ENCODE data around the gene MRPS17. TPM values are rescaled to one million over a fixed set of nuclear protein-coding genes. Genes with fewer than 3 reads are reported as not detected.

The MRPS17 gene
- total and polyA plus RNA-seq, 2 donors (not counting 3 experiments of a cell fraction or from before 2014, with no cell fraction given): 11.8 to 19.5 TPM

DNA sequence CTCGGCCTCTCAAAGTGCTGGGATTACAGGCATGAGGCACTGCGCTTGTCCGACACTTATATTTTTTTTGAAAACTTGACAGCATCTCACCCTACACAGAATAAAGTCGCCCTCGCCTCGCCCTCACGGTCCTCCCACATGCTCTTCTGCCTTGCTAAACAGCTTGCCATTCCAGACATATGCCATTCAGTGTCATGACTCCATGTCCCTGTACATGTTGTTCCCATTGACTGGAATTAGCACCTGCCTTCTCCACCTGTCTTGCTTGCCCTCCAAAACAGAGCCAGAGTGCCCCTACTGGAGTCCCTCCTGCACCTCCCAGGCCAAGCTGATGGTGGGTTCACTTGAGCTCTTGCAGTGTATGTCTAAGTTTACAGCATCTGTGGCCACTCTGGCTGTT lies 18.9 kb downstream of the MRPS17 start:
- Histone ChIP-seq H3K9ac (replicated peaks; ENCODE audit: extremely low read depth, insufficient read depth, low read length) (no peak overlapping the region), H2AFZ (ENCODE audit: low read depth, low read length) (no peak overlapping the region)

More for the DNA sequence above, 18.9 kb downstream of the MRPS17 start:
- DNase-seq (ENCODE audit: low read depth, low spot score) (no peak), FAIRE-seq (no peak)
- H3K4me3 ChIP-seq (replicated peaks in 1 of 3; ENCODE audit: insufficient read depth in 1 of 3, low read depth in 1 of 3, low read length in 3 of 3): no peak overlapping the region
- no peak for TF ChIP-seq MYC (IDR thresholded peaks at IDR 0.05; ENCODE audit: low read depth, low read length)
- no peak for TF ChIP-seq JUN (IDR thresholded peaks at IDR 0.05; ENCODE audit: borderline replicate concordance, insufficient read depth, insufficient read length, low read depth)
- TF ChIP-seq, protein P1, sequence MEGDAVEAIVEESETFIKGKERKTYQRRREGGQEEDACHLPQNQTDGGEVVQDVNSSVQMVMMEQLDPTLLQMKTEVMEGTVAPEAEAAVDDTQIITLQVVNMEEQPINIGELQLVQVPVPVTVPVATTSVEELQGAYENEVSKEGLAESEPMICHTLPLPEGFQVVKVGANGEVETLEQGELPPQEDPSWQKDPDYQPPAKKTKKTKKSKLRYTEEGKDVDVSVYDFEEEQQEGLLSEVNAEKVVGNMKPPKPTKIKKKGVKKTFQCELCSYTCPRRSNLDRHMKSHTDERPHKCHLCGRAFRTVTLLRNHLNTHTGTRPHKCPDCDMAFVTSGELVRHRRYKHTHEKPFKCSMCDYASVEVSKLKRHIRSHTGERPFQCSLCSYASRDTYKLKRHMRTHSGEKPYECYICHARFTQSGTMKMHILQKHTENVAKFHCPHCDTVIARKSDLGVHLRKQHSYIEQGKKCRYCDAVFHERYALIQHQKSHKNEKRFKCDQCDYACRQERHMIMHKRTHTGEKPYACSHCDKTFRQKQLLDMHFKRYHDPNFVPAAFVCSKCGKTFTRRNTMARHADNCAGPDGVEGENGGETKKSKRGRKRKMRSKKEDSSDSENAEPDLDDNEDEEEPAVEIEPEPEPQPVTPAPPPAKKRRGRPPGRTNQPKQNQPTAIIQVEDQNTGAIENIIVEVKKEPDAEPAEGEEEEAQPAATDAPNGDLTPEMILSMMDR (IDR thresholded peaks at IDR 0.05; ENCODE audit: extremely low read depth in 1 of 2, insufficient read depth in 1 of 2, low read depth in 1 of 2, low read length in 2 of 2): no peak
- TF ChIP-seq, protein P2, sequence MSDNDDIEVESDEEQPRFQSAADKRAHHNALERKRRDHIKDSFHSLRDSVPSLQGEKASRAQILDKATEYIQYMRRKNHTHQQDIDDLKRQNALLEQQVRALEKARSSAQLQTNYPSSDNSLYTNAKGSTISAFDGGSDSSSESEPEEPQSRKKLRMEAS (IDR thresholded peaks at IDR 0.05; ENCODE audit: insufficient read depth, insufficient read length): no peak
- no peak for TF ChIP-seq POLR2AphosphoS5 (IDR thresholded peaks at IDR 0.05; ENCODE audit: insufficient read depth, low read depth, low read length)
- no peak for TF ChIP-seq POLR2A (IDR thresholded peaks at IDR 0.05; ENCODE audit: low read depth, low read length)
- no peak for TF ChIP-seq EZH2 (IDR thresholded peaks at IDR 0.05; ENCODE audit: borderline replicate concordance, low read depth, low read length, severe bottlenecking)
- no peak for TF ChIP-seq GATA2 (IDR thresholded peaks at IDR 0.05; ENCODE audit: insufficient read depth, insufficient read length, low read depth, low read length)
- TF ChIP-seq FOS (IDR thresholded peaks at IDR 0.05; ENCODE audit: borderline replicate concordance, insufficient read depth, low read length): no peak
- no peaks in the 10 kb centered on the region for H3K27me3 ChIP-seq (ENCODE audit: control insufficient read depth in 2 of 2, insufficient read depth in 2 of 2, low read length in 2 of 2)
- H3K79me2 ChIP-seq (ENCODE audit: control insufficient read depth, insufficient read depth, low read length): peaks cover 27% of the 10 kb centered on the region
- dilution Hi-C loops (cut with MboI; ENCODE audit: extremely low pct_ligation_motif_present, low sequenced_read_pairs) (no loop called here), intact Hi-C loops (cut with micrococcal nuclease) (no loop called here)
- H3K36me3 ChIP-seq (ENCODE audit: control insufficient read depth in 2 of 2, extremely low read depth in 1 of 2, insufficient read depth in 2 of 2, low read length in 2 of 2): peaks cover 0 to 3% of the 10 kb centered on the region in 2 experiments
- no TSS peak for BruUV-seq (replicated peaks)
- POLR2A ChIA-PET: no interaction called here
- CTCF ChIA-PET: no interaction called here
- H3K4me2 ChIP-seq (ENCODE audit: insufficient read depth, low read length): no peak overlapping the region
- no peaks in the 10 kb centered on the region for H3K9me3 ChIP-seq (replicated peaks; ENCODE audit: control insufficient read depth, insufficient read depth, low read length)
- no peaks in the 10 kb centered on the region for H4K20me1 ChIP-seq (replicated peaks; ENCODE audit: control insufficient read depth, extremely low read depth, insufficient read depth, low read length)
- no peak overlapping the region for H3K27ac ChIP-seq (ENCODE audit: insufficient read depth, low read depth, low read length)
- H3K4me1 ChIP-seq (ENCODE audit: control insufficient read depth, extremely low read depth, insufficient read depth, low read length): no peaks in the 10 kb centered on the region
- no peaks in the 10 kb centered on the region for H3K9me1 ChIP-seq (replicated peaks; ENCODE audit: control insufficient read depth, extremely low read depth, insufficient read depth, low read length)
